GM21423 (cell line): ENCODE measurements around the gene NDST1.

Experiments used
- ATAC-seq: cut with Tn5 transposase; IDR thresholded peaks from one replicate; pipeline ENCODE4 v1.9.1; 2021; ENCODE audit warnings: mild to moderate bottlenecking, moderate library complexity; ENCODE audit not compliant: unreplicated experiment

Gene NDST1

DNA sequence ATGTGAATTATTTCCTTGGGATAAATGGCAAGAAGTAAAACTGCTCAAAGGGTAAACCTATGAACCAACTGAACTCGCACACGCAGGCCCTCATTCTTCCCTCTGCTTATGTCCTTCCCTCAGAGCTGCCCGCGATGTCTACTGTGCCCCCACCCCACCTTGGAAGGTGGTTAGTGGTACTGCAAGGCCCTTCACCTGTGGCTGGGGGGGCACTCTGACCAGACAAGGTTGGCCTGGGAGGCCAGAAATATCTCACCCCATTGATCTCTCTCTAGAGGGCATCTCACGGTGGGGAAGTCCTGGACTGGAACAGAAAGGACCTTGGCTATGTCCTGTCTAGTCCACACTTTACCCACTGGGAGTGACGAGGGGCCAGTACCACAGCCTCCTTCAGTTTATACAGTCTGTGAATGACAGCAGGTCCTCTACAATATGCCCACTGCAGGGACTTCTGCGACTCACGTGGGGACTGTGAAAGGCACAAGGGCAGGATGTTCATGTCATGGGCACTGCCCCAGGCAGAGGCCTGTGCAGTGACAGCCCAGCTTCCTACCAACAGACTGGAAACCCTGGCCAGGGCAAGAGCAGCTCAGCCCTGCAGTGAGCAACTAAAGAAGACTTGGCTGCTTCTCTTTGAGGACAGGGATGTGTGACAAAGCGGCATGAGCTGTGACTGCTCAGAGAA is 75.8 kb downstream of the NDST1 start:
- no peak for ATAC-seq

- ATAC-seq = no peak
These were observed 76.8 kb downstream of the NDST1 start for GRCh38 chr5:150584556-150585335.

- ATAC-seq = no peak
These were observed 77.9 kb downstream of the NDST1 start for GRCh38 chr5:150585781-150586341.

- ATAC-seq = no peak
These were observed 79.1 kb downstream of the NDST1 start for GRCh38 chr5:150587016-150587415.

- ATAC-seq = no peak
These were observed 80.1 kb downstream of the NDST1 start for GRCh38 chr5:150587856-150588595.

DNA sequence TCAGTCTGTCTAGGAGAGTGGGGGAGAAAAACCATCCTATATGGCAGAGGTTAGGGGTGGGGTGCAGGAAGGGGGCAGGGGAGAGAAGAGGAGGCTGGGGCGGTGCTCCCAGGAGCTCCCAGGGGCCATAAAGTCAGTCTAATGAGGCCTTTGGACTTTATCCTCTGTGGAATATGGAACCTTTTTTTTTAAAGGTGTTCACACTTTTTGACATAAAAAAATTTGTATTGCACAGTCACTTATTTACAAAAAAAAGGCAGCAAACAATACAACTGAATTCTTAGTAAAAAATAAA is 80.6 kb downstream of the NDST1 start:
- ATAC-seq = no peak

GRCh38 chr5:150589862-150590601 is 82.1 kb downstream of the NDST1 start:
- ATAC-seq = no peak

GRCh38 chr5:150590979-150591695 is 83.2 kb downstream of the NDST1 start:
- ATAC-seq = no peak

DNA sequence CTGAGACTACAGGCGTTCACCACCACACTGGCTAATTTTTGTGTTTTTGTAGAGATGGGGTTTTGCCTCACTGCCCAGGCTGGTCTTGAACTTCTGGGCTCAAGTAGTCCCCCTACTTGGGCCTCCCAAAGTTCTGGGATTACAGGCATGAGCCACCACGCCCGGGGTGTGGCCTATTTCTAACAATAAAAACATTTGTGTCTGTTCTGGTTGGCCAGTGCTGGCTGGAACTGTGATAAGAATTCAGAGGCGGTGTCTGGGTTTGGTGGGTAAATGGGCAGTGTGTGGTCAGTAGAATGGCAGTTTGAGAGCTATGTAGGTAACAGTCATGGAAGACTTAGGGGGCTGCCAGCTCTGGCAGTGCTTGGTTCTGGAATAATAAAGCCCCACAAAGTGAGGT is 85.7 kb downstream of the NDST1 start:
- no peak for ATAC-seq

DNA sequence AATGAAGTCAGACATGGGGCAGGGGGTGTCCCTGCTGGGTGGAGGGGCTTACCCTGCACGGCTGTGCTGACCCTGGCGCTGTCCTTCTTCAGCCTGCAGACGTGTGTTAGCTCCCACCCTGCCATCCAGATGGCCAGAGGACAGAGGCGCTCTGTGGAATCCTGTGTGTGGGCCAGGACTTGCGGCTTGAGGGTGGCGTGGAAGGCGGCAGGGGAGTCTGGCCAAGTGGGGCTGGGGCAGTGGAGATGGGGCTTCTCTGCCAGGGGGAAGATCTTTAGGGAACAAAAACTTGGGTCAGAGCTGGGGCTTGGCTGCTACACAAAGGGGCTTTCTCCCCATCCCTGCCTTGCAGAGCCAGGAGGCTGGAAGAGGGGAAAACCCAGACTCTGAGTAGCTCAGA is 86.1 kb downstream of the NDST1 start:
- ATAC-seq = no peak

DNA sequence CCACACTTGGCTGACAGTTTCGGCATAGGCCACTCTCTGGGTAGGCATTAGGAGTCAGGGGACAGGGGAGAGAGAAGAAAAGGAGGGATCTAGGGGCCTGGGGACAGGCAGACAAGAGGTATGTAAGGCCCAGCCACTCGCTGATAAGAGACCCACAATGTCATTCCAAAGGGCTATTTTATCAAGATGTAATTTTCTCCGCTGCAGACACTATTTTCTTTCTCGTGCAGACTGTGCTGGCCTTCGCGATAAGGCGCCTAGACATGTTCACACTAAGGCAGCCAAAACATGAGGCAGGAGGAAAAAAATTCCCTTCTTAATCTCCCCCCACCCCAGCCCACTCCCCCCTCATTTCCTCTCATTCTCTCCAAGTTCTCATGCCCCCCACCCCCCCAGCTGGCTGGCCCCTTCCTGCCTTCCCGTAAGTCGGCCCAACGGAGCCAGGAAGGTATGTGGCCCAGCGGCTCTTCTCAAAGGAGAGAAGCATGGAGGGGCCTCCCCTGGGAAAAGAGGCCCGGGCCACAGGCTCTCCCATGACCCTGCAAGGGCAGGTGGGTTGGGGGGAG is 87.6 kb downstream of the NDST1 start:
- no peak for ATAC-seq

DNA sequence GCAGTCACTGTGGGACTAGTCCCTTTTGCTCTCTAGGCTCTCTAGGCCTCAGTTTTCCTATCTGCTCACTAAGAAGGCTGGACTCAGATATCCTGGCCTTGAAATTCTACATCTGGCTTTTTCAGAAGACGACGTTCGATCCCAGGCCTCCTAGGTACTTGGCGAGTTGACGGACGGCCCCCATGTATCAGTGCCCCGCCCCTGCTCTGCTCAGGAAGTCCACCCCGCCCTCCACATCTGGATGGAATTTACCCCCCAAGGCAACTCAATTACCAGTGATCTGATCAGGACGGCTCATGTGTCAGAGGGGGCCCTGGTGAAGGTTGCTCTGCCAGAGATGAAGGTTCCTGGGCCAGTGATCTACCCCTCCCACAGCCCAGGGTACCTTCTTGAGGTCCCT is 88.4 kb downstream of the NDST1 start:
- ATAC-seq = no peak

DNA sequence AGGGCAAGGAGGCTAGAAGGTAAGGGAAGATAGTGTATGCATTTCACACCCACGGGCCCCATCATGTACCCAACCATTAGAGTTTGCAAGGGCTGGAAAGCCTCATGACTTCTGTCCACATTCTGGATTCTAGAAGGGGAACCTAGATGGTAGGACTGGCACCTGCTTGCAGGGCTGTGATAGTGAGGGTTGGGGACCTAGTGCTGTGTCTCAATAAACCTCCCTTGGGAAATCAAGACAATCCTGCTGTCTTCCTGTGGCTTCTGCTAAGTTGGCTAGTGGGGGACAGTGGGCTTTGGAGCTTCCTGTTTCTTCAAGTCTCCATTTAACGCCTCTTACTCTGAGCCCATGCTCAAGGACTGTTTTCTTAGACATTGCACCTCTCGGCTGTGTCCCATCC is 88.9 kb downstream of the NDST1 start:
- no peak for ATAC-seq

DNA sequence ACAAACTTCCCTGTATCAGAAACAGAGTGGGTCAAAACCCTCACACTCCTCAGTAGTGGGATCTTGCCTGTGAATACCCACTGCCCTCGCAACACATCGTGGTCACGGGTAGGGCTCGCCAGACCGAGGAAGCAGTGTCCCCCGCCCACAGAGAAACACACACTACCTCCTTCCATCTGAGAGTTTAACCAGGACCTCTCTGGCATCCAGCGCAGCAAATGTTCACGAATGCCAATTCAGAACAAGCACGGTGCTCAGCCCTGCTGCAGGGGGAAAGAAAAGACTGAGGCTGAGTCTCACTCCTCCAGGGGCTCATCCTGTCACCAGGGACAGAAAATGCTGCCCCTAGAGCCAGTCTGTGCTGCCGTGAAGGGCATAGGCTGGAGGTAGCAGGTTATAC is 90.1 kb downstream of the NDST1 start:
- ATAC-seq = no peak

DNA sequence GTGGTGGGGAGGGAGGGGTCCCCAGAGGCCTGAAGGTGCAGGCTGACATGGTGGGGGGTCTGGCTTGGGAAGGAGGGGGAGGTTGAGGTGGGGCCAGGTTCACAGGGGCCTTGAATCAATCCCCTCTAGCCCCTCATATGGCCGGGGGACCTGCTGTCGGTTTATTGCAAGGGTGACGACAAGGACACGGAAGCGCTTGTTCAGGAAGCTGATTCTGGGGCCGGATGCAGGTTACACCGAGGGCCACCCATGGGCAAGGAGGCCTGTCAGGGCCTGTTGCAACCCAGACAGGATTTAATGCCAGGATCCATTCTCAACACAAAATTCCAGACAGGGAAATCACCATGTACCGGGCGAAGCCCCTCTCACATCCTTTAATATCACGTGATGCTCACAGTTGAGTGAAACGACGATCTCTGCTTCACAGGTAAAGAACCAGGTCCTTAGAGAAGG is 90.9 kb downstream of the NDST1 start:
- no peak for ATAC-seq

DNA sequence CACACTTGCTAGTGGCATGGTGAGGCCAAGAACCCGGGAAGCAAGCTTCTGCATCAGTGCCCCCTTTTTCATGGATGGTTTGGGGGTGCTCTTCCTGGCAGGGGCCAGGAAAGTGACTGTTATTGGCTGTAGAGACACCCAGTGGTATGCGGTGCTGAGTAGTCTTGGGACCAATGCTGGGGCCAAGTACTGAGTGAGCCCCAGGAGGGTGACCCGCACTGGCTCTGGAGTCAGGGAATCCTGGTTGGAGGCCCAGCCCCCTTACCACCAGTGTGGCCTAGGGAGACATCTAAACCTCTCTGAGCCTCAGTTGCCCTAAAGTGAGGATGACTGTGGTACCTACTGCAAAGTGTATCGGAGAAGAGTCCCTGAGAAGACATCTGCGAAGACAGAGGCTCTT is 91.3 kb downstream of the NDST1 start:
- no peak for ATAC-seq

DNA sequence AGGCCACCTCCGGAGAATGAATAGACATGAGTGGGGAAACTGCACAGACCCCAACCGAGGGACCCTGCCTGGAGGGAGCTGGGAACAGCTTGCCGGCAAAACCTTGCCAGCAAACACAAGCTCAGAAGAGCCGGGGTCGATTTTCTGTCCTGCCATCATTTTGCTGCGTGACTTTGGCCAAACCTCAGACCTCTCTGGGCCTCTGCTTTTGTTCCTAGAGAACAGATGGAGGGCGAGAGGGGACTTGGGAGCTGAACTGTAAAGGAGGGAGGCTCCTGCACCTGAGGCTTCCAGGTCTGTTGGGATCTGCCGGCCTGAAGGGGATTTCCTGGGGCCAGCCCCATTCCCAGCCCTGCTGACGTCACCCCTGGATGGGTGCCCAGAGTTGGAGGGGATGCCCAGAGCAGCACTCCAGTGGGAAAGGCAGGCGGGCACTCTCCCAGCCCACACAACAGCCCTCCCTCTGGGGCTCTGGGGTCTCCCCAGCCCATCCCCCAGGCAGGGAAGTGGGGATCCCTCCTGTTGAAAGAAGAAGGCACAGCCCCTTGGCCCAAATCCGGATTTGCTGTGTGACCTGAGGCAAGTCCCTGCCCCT is 92.1 kb downstream of the NDST1 start:
- no peak for ATAC-seq

DNA sequence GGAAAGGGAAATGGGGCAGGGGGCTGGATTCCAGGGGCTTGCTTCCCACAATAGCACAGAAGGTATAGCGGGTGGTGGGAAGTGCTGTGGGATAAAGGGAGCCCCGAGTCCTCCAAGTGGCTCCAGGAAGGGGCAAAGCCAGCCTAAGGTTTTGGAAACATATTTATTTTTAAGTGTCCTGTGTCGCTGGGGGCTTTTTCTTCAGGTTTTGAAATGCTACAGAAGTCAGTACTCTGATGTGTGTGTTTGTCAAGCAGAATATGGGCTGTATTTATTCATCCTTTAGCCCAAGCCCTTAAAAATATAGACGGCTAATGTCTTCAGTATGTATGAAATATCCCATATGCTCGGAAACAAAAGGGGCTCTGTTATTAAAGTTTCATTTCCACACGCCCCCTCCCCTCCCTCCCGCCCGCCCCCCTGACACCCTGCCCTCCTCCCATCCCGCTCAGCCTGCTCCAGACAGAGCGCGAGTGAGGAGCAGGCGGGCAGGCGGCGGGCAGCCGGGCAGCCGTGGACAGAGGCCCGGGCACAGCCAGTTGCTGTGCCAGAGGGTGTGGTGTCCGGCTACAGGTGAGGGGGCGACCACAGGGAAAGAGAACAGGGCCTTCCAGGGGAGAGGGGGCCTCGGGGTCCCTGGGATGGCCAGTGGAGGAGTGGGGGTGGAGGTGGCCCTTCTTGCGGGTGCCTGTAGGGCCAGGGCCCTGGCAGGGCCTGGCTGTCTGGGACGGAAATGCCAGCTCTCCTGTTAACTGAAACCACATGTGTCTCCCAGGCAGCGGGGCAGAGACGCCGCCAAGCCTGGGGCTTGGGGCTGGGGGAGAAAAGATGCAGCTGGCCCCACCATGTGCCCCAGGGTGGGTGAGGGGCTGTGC is 92.9 kb downstream of the NDST1 start:
- no peak for ATAC-seq
